Stimulated activated CD8-positive, alpha-beta memory T cell treated with anti-CD3 and anti-CD28 coated beads, Interleukin-7, amount 100 ng/mL, for 4 hours (primary cell): ENCODE measurements around the gene DIP2C.
"Not testable (repeated sequence)": the region's sequence is repeated elsewhere in the genome, so short reads cannot be mapped to it uniquely, and the experiment has no call there.

Experiments used
- DNase-seq, 2 donors: peaks; one replicate each; pipeline ENCODE4 v3.0.0-alpha.2; 2020; ENCODE audit warnings: low read depth in 2 of 2

Gene DIP2C

GRCh38 chr10:517872-518475, 171.5 kb downstream of the DIP2C start:
- no peak for DNase-seq

GRCh38 chr10:517241-517830, 172.1 kb downstream of the DIP2C start:
- DNase-seq = no peak

- DNase-seq = no peak
Measured at GRCh38 chr10:516764-517163, 172.7 kb downstream of the DIP2C start.

- no peak for DNase-seq
Measured at GRCh38 chr10:515674-516073, 173.8 kb downstream of the DIP2C start.

- no peak for DNase-seq
Measured at GRCh38 chr10:514137-514671, 175.3 kb downstream of the DIP2C start.

- DNase-seq = no peak
Measured at GRCh38 chr10:513393-513792, 176.1 kb downstream of the DIP2C start.

GRCh38 chr10:512661-513060, 176.8 kb downstream of the DIP2C start:
- DNase-seq = not testable (repeated sequence)

GRCh38 chr10:511849-512191, 177.6 kb downstream of the DIP2C start:
- no peak for DNase-seq

GRCh38 chr10:511101-511848, 178.2 kb downstream of the DIP2C start:
- peak; percentile 29 to 56 for DNase-seq

- no peak for DNase-seq
Measured at GRCh38 chr10:510415-510881, 179.0 kb downstream of the DIP2C start.

- no peak for DNase-seq
Measured at GRCh38 chr10:509361-510102, 179.9 kb downstream of the DIP2C start.

- no peak for DNase-seq
Measured at GRCh38 chr10:508726-509125, 180.7 kb downstream of the DIP2C start.

GRCh38 chr10:507908-508444, 181.5 kb downstream of the DIP2C start:
- DNase-seq = no peak

GRCh38 chr10:507355-507699, 182.1 kb downstream of the DIP2C start:
- DNase-seq = no peak

GRCh38 chr10:506451-507354, 182.8 kb downstream of the DIP2C start:
- no peak for DNase-seq

GRCh38 chr10:505419-505818, 184.0 kb downstream of the DIP2C start:
- DNase-seq = no peak

- no peak for DNase-seq
Measured at GRCh38 chr10:504806-505205, 184.7 kb downstream of the DIP2C start.

- DNase-seq = no peak
Measured at GRCh38 chr10:504121-504611, 185.3 kb downstream of the DIP2C start.

GRCh38 chr10:501596-501995, 187.9 kb downstream of the DIP2C start:
- no peak for DNase-seq

GRCh38 chr10:500876-501275, 188.6 kb downstream of the DIP2C start:
- DNase-seq = no peak

- DNase-seq = no peak
Measured at GRCh38 chr10:499991-500390, 189.5 kb downstream of the DIP2C start.
